Neural progenitor cell (in vitro differentiated cells): ENCODE results near the gene SNX14. TPM values are rescaled to one million over a fixed set of nuclear protein-coding genes. Genes with fewer than 3 reads are reported as not detected.

ENCODE experiments used
- DNase-seq: peaks from one replicate; pipeline ENCODE4 v3.0.0-alpha.2; 2016; ENCODE audit warnings: low spot score
- H2AFZ ChIP-seq: fragments of 200-600 bp; sonication (generic); replicated peaks from 2 replicates; pipeline ENCODE4 v1.6.1; 2016; ENCODE audit warnings: antibody characterized with exemption
- H3F3A ChIP-seq: fragments of 200-600 bp; sonication (generic); 2 replicates; pipeline ENCODE4 v1.6.1; 2016; ENCODE audit warnings: antibody characterized with exemption, low read depth
- H3K27ac ChIP-seq: fragments of 200-600 bp; sonication (generic); 2 replicates; pipeline ENCODE4 v1.5.1; 2016; ENCODE audit warnings: mild to moderate bottlenecking
- H3K27me3 ChIP-seq: fragments of 200-600 bp; sonication (generic); 2 replicates; pipeline ENCODE4 v1.6.1; 2016; ENCODE audit warnings: mild to moderate bottlenecking, moderate library complexity
- H3K36me3 ChIP-seq: fragments of 200-600 bp; sonication (generic); 2 replicates; pipeline ENCODE4 v1.5.1; 2016
- H3K4me1 ChIP-seq: fragments of 200-600 bp; sonication (generic); 2 replicates; pipeline ENCODE4 v1.6.1; 2016; ENCODE audit warnings: mixed run types
- H3K4me2 ChIP-seq: fragments of 200-600 bp; sonication (generic); 2 replicates; pipeline ENCODE4 v1.6.1; 2016
- H3K4me3 ChIP-seq: fragments of 200-600 bp; sonication (generic); 2 replicates; pipeline ENCODE4 v1.5.1; 2016
- H3K79me2 ChIP-seq: fragments of 200-600 bp; sonication (generic); 2 replicates; pipeline ENCODE4 v1.6.1; 2016; ENCODE audit warnings: low read depth
- H3K9ac ChIP-seq: fragments of 200-600 bp; sonication (generic); 2 replicates; pipeline ENCODE4 v1.6.1; 2016
- H3K9me3 ChIP-seq: fragments of 200-600 bp; sonication (generic); 2 replicates; pipeline ENCODE4 v1.5.1; 2016; ENCODE audit warnings: low read depth
- H4K20me1 ChIP-seq: fragments of 200-600 bp; sonication (generic); 2 replicates; pipeline ENCODE4 v1.6.1; 2016; ENCODE audit warnings: low read depth
- H3K27ac Mint-ChIP-seq: 3 replicates; pipeline ENCODE4 v1.8.0; 2021; ENCODE audit warnings: mixed read lengths
- H3K27me3 Mint-ChIP-seq: 2 replicates; pipeline ENCODE4 v1.8.0; 2022; ENCODE audit warnings: low read depth, mild to moderate bottlenecking, inconsistent platforms, moderate library complexity, mixed read lengths; ENCODE audit not compliant: insufficient read depth
- H3K36me3 Mint-ChIP-seq: 3 replicates; pipeline ENCODE4 v1.8.0; 2021; ENCODE audit warnings: mixed read lengths
- H3K4me1 Mint-ChIP-seq: 3 replicates; pipeline ENCODE4 v1.8.0; 2021; ENCODE audit warnings: mixed read lengths
- H3K4me3 Mint-ChIP-seq: 3 replicates; pipeline ENCODE4 v1.8.0; 2021; ENCODE audit warnings: mild to moderate bottlenecking, moderate library complexity, mixed read lengths
- H3K9me3 Mint-ChIP-seq: 3 replicates; pipeline ENCODE4 v1.8.0; 2020; ENCODE audit warnings: mixed read lengths
- EZH2 ChIP-seq: fragments of 200-600 bp; sonication (generic); IDR thresholded peaks from 2 replicates; pipeline ENCODE4 v1.6.1; 2017; ENCODE audit warnings: antibody characterized with exemption, mild to moderate bottlenecking, moderate library complexity
- EZH2phosphoT487 ChIP-seq: fragments of 200-600 bp; sonication (generic); IDR thresholded peaks from 2 replicates; pipeline ENCODE4 v1.6.1; 2017; ENCODE audit warnings: antibody characterized with exemption
- total RNA-seq: library from RNA; depleted of rRNA; stranded (reverse); fragments of >200 nt; gene quantifications from 2 replicates; pipeline ENCODE4 v1.2.3, GENCODE V29; 2015; ENCODE audit warnings: low replicate concordance
- TF ChIP-seq, protein P1 (sequence below): fragments of 200-600 bp; sonication (generic); IDR thresholded peaks from 2 replicates; pipeline ENCODE4 v1.5.1; 2017; ENCODE audit warnings: antibody characterized with exemption, mild to moderate bottlenecking

SNX14 gene
- total RNA-seq, 1 donor from 2014 or later = 95.2 TPM

DNA sequence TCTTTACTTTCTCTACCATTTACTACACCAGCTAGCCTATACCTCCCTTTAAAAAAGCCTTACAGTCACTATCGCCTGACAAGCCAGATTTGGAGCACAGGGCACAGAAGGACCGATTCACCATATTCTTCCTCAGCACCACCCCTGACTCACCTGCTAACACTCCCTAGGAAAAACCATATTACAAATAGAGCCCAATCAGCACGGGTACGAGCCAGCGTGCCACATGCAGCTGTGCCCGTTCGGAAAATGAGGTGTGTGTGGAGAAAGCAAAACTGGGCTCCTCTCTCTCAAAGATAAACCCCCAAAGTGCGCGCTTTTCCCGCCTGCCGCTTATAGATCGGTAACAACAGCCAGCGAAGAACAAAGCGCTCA lies 47.9 kb upstream of the SNX14 start:
- H3K79me2 ChIP-seq = peaks cover 65% of the 10 kb centered on the region
- H3K27ac Mint-ChIP-seq = peak overlapping the region; percentile 89
- H3K4me1 ChIP-seq = peaks cover 26% of the 10 kb centered on the region
- H3K27me3 Mint-ChIP-seq = peaks cover 7% of the 10 kb centered on the region
- H3K4me3 ChIP-seq = peak overlapping the region; percentile 86
- peaks cover 35% of the 10 kb centered on the region for H3K4me1 Mint-ChIP-seq
- peak overlapping the region; percentile 90 for H3K4me2 ChIP-seq
- peak overlapping the region; percentile 96 for H3K4me3 Mint-ChIP-seq
- no peak for DNase-seq
- H3K36me3 ChIP-seq = peaks cover 36% of the 10 kb centered on the region
- H3K27me3 ChIP-seq = no peaks in the 10 kb centered on the region
- peaks cover 25% of the 10 kb centered on the region for H3F3A ChIP-seq
- no peak overlapping the region for H3K27ac ChIP-seq
- no peak overlapping the region for H2AFZ ChIP-seq
- peaks cover 5% of the 10 kb centered on the region for H3K9me3 Mint-ChIP-seq
- no peak for TF ChIP-seq EZH2phosphoT487
- no peak for TF ChIP-seq EZH2
- TF ChIP-seq, protein P1, sequence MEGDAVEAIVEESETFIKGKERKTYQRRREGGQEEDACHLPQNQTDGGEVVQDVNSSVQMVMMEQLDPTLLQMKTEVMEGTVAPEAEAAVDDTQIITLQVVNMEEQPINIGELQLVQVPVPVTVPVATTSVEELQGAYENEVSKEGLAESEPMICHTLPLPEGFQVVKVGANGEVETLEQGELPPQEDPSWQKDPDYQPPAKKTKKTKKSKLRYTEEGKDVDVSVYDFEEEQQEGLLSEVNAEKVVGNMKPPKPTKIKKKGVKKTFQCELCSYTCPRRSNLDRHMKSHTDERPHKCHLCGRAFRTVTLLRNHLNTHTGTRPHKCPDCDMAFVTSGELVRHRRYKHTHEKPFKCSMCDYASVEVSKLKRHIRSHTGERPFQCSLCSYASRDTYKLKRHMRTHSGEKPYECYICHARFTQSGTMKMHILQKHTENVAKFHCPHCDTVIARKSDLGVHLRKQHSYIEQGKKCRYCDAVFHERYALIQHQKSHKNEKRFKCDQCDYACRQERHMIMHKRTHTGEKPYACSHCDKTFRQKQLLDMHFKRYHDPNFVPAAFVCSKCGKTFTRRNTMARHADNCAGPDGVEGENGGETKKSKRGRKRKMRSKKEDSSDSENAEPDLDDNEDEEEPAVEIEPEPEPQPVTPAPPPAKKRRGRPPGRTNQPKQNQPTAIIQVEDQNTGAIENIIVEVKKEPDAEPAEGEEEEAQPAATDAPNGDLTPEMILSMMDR = no peak
- peaks cover 60% of the 10 kb centered on the region for H4K20me1 ChIP-seq
- peak overlapping the region; percentile 96 for H3K9ac ChIP-seq
- H3K36me3 Mint-ChIP-seq = peaks cover 38% of the 10 kb centered on the region
- no peaks in the 10 kb centered on the region for H3K9me3 ChIP-seq

DNA sequence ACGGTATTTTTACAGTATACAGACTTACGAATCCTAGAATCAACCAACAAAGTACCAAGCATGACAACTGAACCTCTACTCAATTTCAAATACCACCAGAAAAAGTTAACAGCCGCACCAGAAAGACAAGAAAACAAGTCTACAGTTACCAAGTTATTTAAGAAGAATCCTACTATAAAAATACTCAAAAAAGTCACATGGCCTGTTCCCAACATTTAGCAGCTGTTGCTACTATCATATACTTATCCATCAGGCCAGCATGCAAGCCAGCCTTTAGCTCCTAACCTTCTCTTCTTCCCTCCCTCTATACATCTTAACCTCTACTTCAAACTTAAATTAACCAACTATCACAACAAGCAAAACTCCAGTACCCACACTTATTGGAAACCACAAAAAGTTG lies 47.2 kb upstream of the SNX14 start:
- H3K27ac ChIP-seq = no peak overlapping the region
- H3K79me2 ChIP-seq = peaks cover 72% of the 10 kb centered on the region
- H3K9ac ChIP-seq = peak overlapping the region; percentile 96
- peak overlapping the region; percentile 86 for H3K4me3 ChIP-seq
- DNase-seq = no peak
- no peaks in the 10 kb centered on the region for H3K27me3 ChIP-seq
- H3K9me3 ChIP-seq = no peaks in the 10 kb centered on the region
- peaks cover 26% of the 10 kb centered on the region for H3K4me1 ChIP-seq
- H3K36me3 ChIP-seq = peaks cover 42% of the 10 kb centered on the region
- peaks cover 7% of the 10 kb centered on the region for H3K27me3 Mint-ChIP-seq
- H3K9me3 Mint-ChIP-seq = peaks cover 4% of the 10 kb centered on the region
- no peak overlapping the region for H3K27ac Mint-ChIP-seq
- H3K4me2 ChIP-seq = peak overlapping the region; percentile 90
- peaks cover 25% of the 10 kb centered on the region for H3F3A ChIP-seq
- H3K36me3 Mint-ChIP-seq = peaks cover 41% of the 10 kb centered on the region
- peaks cover 35% of the 10 kb centered on the region for H3K4me1 Mint-ChIP-seq
- H2AFZ ChIP-seq = no peak overlapping the region
- peak overlapping the region; percentile 96 for H3K4me3 Mint-ChIP-seq
- peaks cover 67% of the 10 kb centered on the region for H4K20me1 ChIP-seq
- TF ChIP-seq EZH2 (no peak), EZH2phosphoT487 (no peak)
- TF ChIP-seq, protein P1 = no peak

DNA sequence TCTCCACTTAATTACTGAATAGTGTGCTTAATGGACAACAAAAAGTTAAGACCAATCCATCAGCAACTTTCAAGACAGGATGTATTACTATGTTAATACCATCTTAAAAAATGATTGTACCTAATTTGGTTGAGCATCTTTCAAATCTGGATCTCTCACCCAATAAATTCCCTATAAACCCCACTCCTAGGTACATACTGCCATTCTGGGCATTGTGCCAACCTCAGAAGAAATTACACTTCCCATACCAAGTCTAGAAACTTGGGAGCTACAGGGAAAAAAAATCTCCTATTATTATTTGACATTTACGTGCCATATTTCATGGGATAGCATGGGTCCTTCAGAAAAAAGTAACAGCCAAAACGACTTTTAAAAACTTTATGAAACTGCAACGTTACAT lies 43.9 kb upstream of the SNX14 start:
- Mint-ChIP-seq H3K27me3 (no peaks in the 10 kb centered on the region), H3K4me3 (no peak overlapping the region), H3K27ac (no peak overlapping the region), H3K4me1 (peaks cover 21% of the 10 kb centered on the region), H3K9me3 (peaks cover 4% of the 10 kb centered on the region), H3K36me3 (peaks cover 59% of the 10 kb centered on the region)
- Histone ChIP-seq H2AFZ (no peak overlapping the region), H3K27me3 (no peaks in the 10 kb centered on the region), H3F3A (peaks cover 2% of the 10 kb centered on the region), H3K4me2 (no peak overlapping the region), H3K9ac (no peak overlapping the region), H3K4me3 (no peak overlapping the region), H3K9me3 (no peaks in the 10 kb centered on the region), H3K27ac (no peak overlapping the region), H3K4me1 (peaks cover 26% of the 10 kb centered on the region), H3K36me3 (peaks cover 63% of the 10 kb centered on the region), H4K20me1 (peaks cover 99% of the 10 kb centered on the region), H3K79me2 (peaks cover 100% of the 10 kb centered on the region)
- DNase-seq = no peak
- no peak for TF ChIP-seq EZH2phosphoT487
- TF ChIP-seq, protein P1 = no peak
